ENCODE data around the gene FREM1.

FREM1 gene

GRCh38 chr9:14846871-14847311, 63.3 kb downstream of the FREM1 start:
- Histone ChIP-seq H3K36me3 (ENCODE audit: low read length) (no peaks in the 10 kb centered on the region), H3K9ac (ENCODE audit: low read length) (no peak overlapping the region), H3K9me3 (ENCODE audit: insufficient read depth, low read length) (no peaks in the 10 kb centered on the region), H3K9me2 (replicated peaks; ENCODE audit: insufficient read depth, low read length) (no peaks in the 10 kb centered on the region), H3F3A (ENCODE audit: insufficient read depth) (no peaks in the 10 kb centered on the region), H3K4me3 (ENCODE audit: insufficient read depth, low read length, poor library complexity, severe bottlenecking) (no peak overlapping the region), H3K79me2 (ENCODE audit: insufficient read depth, low read length) (no peaks in the 10 kb centered on the region), H3K27me3 (ENCODE audit: low read length) (no peaks in the 10 kb centered on the region; the same call in 1 of the 2 replicates), H2AFZ (ENCODE audit: low read depth, low read length, severe bottlenecking) (no peak overlapping the region), H4K20me1 (ENCODE audit: low read depth, low read length) (no peaks in the 10 kb centered on the region), H3K27ac (ENCODE audit: low read depth, low read length) (no peak overlapping the region), H3K4me2 (ENCODE audit: low read depth, low read length, poor library complexity, severe bottlenecking) (no peak overlapping the region)
- TF ChIP-seq CTCF (IDR thresholded peaks at IDR 0.05; ENCODE audit: insufficient read depth, low read length, poor library complexity, severe bottlenecking) (peak; percentile 94), EZH2phosphoT487 (conservative IDR thresholded peaks at IDR 0.05; ENCODE audit: low read length) (no peak)

- Histone ChIP-seq H3K9me2 (replicated peaks; ENCODE audit: insufficient read depth, low read length) (no peaks in the 10 kb centered on the region), H3K9me3 (ENCODE audit: insufficient read depth, low read length) (no peaks in the 10 kb centered on the region), H3K4me2 (ENCODE audit: low read depth, low read length, poor library complexity, severe bottlenecking) (no peak overlapping the region), H3K9ac (ENCODE audit: low read length) (no peak overlapping the region), H3K27me3 (ENCODE audit: low read length) (no peaks in the 10 kb centered on the region; the same call in 1 of the 2 replicates), H3K27ac (ENCODE audit: low read depth, low read length) (no peak overlapping the region), H3F3A (ENCODE audit: insufficient read depth) (no peaks in the 10 kb centered on the region), H3K4me3 (ENCODE audit: insufficient read depth, low read length, poor library complexity, severe bottlenecking) (no peak overlapping the region), H3K36me3 (ENCODE audit: low read length) (no peaks in the 10 kb centered on the region), H2AFZ (ENCODE audit: low read depth, low read length, severe bottlenecking) (no peak overlapping the region), H4K20me1 (ENCODE audit: low read depth, low read length) (no peaks in the 10 kb centered on the region), H3K79me2 (ENCODE audit: insufficient read depth, low read length) (no peaks in the 10 kb centered on the region)
- no peak for TF ChIP-seq CTCF (IDR thresholded peaks at IDR 0.05; ENCODE audit: insufficient read depth, low read length, poor library complexity, severe bottlenecking)
- TF ChIP-seq EZH2phosphoT487 (conservative IDR thresholded peaks at IDR 0.05; ENCODE audit: low read length): no peak
Measured at GRCh38 chr9:14843163-14843562, 67.1 kb downstream of the FREM1 start.

- no peaks in the 10 kb centered on the region for H3K9me2 ChIP-seq (replicated peaks; ENCODE audit: insufficient read depth, low read length)
- no peaks in the 10 kb centered on the region for H3F3A ChIP-seq (ENCODE audit: insufficient read depth)
- H2AFZ ChIP-seq (ENCODE audit: low read depth, low read length, severe bottlenecking): no peak overlapping the region
- no peak for TF ChIP-seq CTCF (IDR thresholded peaks at IDR 0.05; ENCODE audit: insufficient read depth, low read length, poor library complexity, severe bottlenecking)
- no peak for TF ChIP-seq EZH2phosphoT487 (conservative IDR thresholded peaks at IDR 0.05; ENCODE audit: low read length)
- no peaks in the 10 kb centered on the region for H3K9me3 ChIP-seq (ENCODE audit: insufficient read depth, low read length)
- no peak overlapping the region for H3K4me3 ChIP-seq (ENCODE audit: insufficient read depth, low read length, poor library complexity, severe bottlenecking)
- H3K79me2 ChIP-seq (ENCODE audit: insufficient read depth, low read length): no peaks in the 10 kb centered on the region
- no peaks in the 10 kb centered on the region for H3K36me3 ChIP-seq (ENCODE audit: low read length)
- no peak overlapping the region for H3K4me2 ChIP-seq (ENCODE audit: low read depth, low read length, poor library complexity, severe bottlenecking)
- no peaks in the 10 kb centered on the region; the same call in 1 of the 2 replicates for H3K27me3 ChIP-seq (ENCODE audit: low read length)
- H3K27ac ChIP-seq (ENCODE audit: low read depth, low read length): no peak overlapping the region
- H3K9ac ChIP-seq (ENCODE audit: low read length): no peak overlapping the region
- H4K20me1 ChIP-seq (ENCODE audit: low read depth, low read length): no peaks in the 10 kb centered on the region
Measured at GRCh38 chr9:14842269-14842668, 68.0 kb downstream of the FREM1 start.

Measured in SU-DHL-6 (cell line).